Neural cell (in vitro differentiated cells): ENCODE measurements around the gene RAI1. TPM values are rescaled to one million over a fixed set of nuclear protein-coding genes. Genes with fewer than 3 reads are reported as not detected.
"Not testable (repeated sequence)": the region's sequence is repeated elsewhere in the genome, so short reads cannot be mapped to it uniquely, and the experiment has no call there.

ENCODE experiments used
- H2AFZ ChIP-seq: fragments of 200-600, 300-800 bp; sonication (generic), shearing (Covaris generic); 2 replicates; pipeline ENCODE4 v1.6.0; 2014; ENCODE audit warnings: low read depth, mild to moderate bottlenecking, antibody characterized with exemption, low read length, moderate library complexity
- H3F3A ChIP-seq: fragments of 200-600 bp; shearing (Covaris generic); 2 replicates; pipeline ENCODE4 v1.6.1; 2016; ENCODE audit warnings: mild to moderate bottlenecking, moderate library complexity, mixed read lengths, antibody characterized with exemption, low read length; ENCODE audit not compliant: insufficient read depth, poor library complexity, severe bottlenecking
- H3K27ac ChIP-seq: fragments of 200-600, 300-800 bp; sonication (generic), shearing (Covaris generic); 2 replicates; pipeline ENCODE4 v1.5.1; 2014; ENCODE audit warnings: mild to moderate bottlenecking, low read length, moderate library complexity
- H3K27me3 ChIP-seq: fragments of 300-800, 200-600 bp; sonication (generic), shearing (Covaris generic); 2 replicates; pipeline ENCODE4 v1.6.0; 2014; ENCODE audit warnings: mild to moderate bottlenecking, low read depth, low read length, moderate library complexity; ENCODE audit not compliant: insufficient read depth
- H3K36me3 ChIP-seq: fragments of 300-800, 200-600 bp; sonication (generic), shearing (Covaris generic); 2 replicates; pipeline ENCODE4 v1.5.1; 2014; ENCODE audit warnings: mild to moderate bottlenecking, antibody characterized with exemption, low read length, moderate library complexity; ENCODE audit not compliant: insufficient read depth
- H3K4me2 ChIP-seq: fragments of 300-800, 200-600 bp; sonication (generic), shearing (Covaris generic); 2 replicates; pipeline ENCODE4 v1.6.0; 2014; ENCODE audit warnings: mild to moderate bottlenecking, low read length
- H3K4me3 ChIP-seq: fragments of 300-800, 200-600 bp; sonication (generic), shearing (Covaris generic); 2 replicates; pipeline ENCODE4 v1.5.1; 2014; ENCODE audit warnings: mild to moderate bottlenecking, low read length, moderate library complexity
- H3K79me2 ChIP-seq: fragments of 200-600 bp; shearing (Covaris generic); replicated peaks from 2 replicates; pipeline ENCODE4 v1.6.0; 2014; ENCODE audit warnings: mild to moderate bottlenecking, low read length, moderate library complexity; ENCODE audit not compliant: insufficient read depth
- H3K9ac ChIP-seq: fragments of 300-800, 200-600 bp; sonication (generic), shearing (Covaris generic); 2 replicates; pipeline ENCODE4 v1.6.1; 2016; ENCODE audit warnings: mild to moderate bottlenecking, low read length, mixed read lengths
- H3K9me2 ChIP-seq: fragments of 200-600 bp; shearing (Covaris generic); 2 replicates; pipeline ENCODE4 v1.6.1; 2016; ENCODE audit warnings: mild to moderate bottlenecking, low read length, mixed read lengths; ENCODE audit not compliant: insufficient read depth
- H3K9me3 ChIP-seq: fragments of 200-600, 300-800 bp; sonication (generic), shearing (Covaris generic); 2 replicates; pipeline ENCODE4 v1.6.1; 2016; ENCODE audit warnings: mild to moderate bottlenecking, mixed run types, low read length, moderate library complexity, mixed read lengths
- H4K20me1 ChIP-seq: fragments of 200-600 bp; shearing (Covaris generic); 2 replicates; pipeline ENCODE4 v1.6.1; 2016; ENCODE audit warnings: mild to moderate bottlenecking, mixed run types; ENCODE audit not compliant: insufficient read depth
- CTCF ChIP-seq: fragments of 450-650 bp; IDR thresholded peaks from 2 replicates; pipeline ENCODE4 v1.5.1; 2014; ENCODE audit warnings: antibody characterized with exemption, mild to moderate bottlenecking, moderate library complexity; ENCODE audit not compliant: poor library complexity, severe bottlenecking
- EP300 ChIP-seq: fragments of 450-650 bp; conservative IDR thresholded peaks from 2 replicates; pipeline ENCODE4 v1.6.1; 2014; ENCODE audit warnings: antibody characterized with exemption, mild to moderate bottlenecking, moderate library complexity; ENCODE audit not compliant: poor library complexity, severe bottlenecking
- EZH2 ChIP-seq: fragments of 200-600, 300-800 bp; shearing (Covaris generic), sonication (generic); IDR thresholded peaks from 2 replicates; pipeline ENCODE4 v1.6.1; 2014; ENCODE audit warnings: antibody characterized with exemption, low read length, borderline replicate concordance, mild to moderate bottlenecking; ENCODE audit not compliant: insufficient read depth, poor library complexity, severe bottlenecking
- MXI1 ChIP-seq: fragments of 450-650 bp; conservative IDR thresholded peaks from 2 replicates; pipeline ENCODE4 v1.6.1; 2014; ENCODE audit warnings: antibody characterized with exemption, mild to moderate bottlenecking; ENCODE audit not compliant: poor library complexity, severe bottlenecking
- POLR2AphosphoS5 ChIP-seq: IDR thresholded peaks from 2 replicates; pipeline ENCODE4 v1.6.1; 2012
- RAD21 ChIP-seq: fragments of 450-650 bp; conservative IDR thresholded peaks from 2 replicates; pipeline ENCODE4 v1.6.1; 2014; ENCODE audit warnings: antibody characterized with exemption, mild to moderate bottlenecking, moderate library complexity
- REST ChIP-seq: IDR thresholded peaks from 2 replicates; pipeline ENCODE4 v1.6.1; 2012; ENCODE audit warnings: borderline replicate concordance
- SMC3 ChIP-seq: fragments of 450-650 bp; conservative IDR thresholded peaks from 2 replicates; pipeline ENCODE4 v1.6.1; 2014; ENCODE audit warnings: antibody characterized with exemption, mild to moderate bottlenecking, moderate library complexity; ENCODE audit not compliant: poor library complexity
- TAF1 ChIP-seq: IDR thresholded peaks from 2 replicates; pipeline ENCODE4 v1.6.1; 2012; ENCODE audit warnings: low read depth
- polyA plus RNA-seq: library from polyadenylated mRNA; depleted of rRNA; stranded (reverse); fragments of >200 nt; gene quantifications from 2 replicates; pipeline ENCODE4 v1.2.3, GENCODE V29; 2014

The RAI1 gene
- polyA plus RNA-seq, 1 donor from 2014 or later: 16.9 TPM

- TF ChIP-seq SMC3: no peak
Measured at GRCh38 chr17:17689312-17689711, 8.1 kb downstream of the RAI1 start (continued).

GRCh38 chr17:17690233-17690632 lies 9.0 kb downstream of the RAI1 start:
- H3K79me2 ChIP-seq: peaks cover 83% of the 10 kb centered on the region

GRCh38 chr17:17691468-17692263 lies 10.4 kb downstream of the RAI1 start:
- Histone ChIP-seq H3K9ac (peak overlapping the region; percentile 38), H3K4me3 (no peak overlapping the region), H3K27ac (peak overlapping the region; percentile 36), H3K79me2 (peaks cover 84% of the 10 kb centered on the region), H3F3A (peaks cover 4% of the 10 kb centered on the region), H3K9me2 (no peaks in the 10 kb centered on the region), H2AFZ (no peak overlapping the region), H4K20me1 (no peaks in the 10 kb centered on the region), H3K27me3 (no peaks in the 10 kb centered on the region), H3K4me2 (no peak overlapping the region), H3K36me3 (no peaks in the 10 kb centered on the region), H3K9me3 (no peaks in the 10 kb centered on the region)
- TF ChIP-seq MXI1: no peak
- TF ChIP-seq CTCF: no peak
- no peak for TF ChIP-seq TAF1
- TF ChIP-seq EP300: no peak
- no peak for TF ChIP-seq POLR2AphosphoS5
- no peak for TF ChIP-seq REST
- no peak for TF ChIP-seq RAD21
- no peak for TF ChIP-seq EZH2
- TF ChIP-seq SMC3: no peak

More at GRCh38 chr17:17690233-17690632, 9.0 kb downstream of the RAI1 start:
- H3K36me3 ChIP-seq, H3K9me3 ChIP-seq, H4K20me1 ChIP-seq, H3K27ac ChIP-seq, H3K9me2 ChIP-seq, H2AFZ ChIP-seq, H3F3A ChIP-seq, H3K4me2 ChIP-seq, H3K9ac ChIP-seq, H3K4me3 ChIP-seq, H3K27me3 ChIP-seq: not testable (repeated sequence)
